T follicular helper cell (primary cell): ENCODE measurements around the gene CKMT2.
A peak's percentile ranks its signal among the peaks of the same experiment; 100 is the strongest.
"Not testable (repeated sequence)": the region's sequence is repeated elsewhere in the genome, so short reads cannot be mapped to it uniquely, and the experiment has no call there.

ENCODE experiments used
- DNase-seq: peaks from one replicate; pipeline ENCODE4 v3.0.0-alpha.2; 2020; ENCODE audit warnings: low read depth

CKMT2 gene

DNA sequence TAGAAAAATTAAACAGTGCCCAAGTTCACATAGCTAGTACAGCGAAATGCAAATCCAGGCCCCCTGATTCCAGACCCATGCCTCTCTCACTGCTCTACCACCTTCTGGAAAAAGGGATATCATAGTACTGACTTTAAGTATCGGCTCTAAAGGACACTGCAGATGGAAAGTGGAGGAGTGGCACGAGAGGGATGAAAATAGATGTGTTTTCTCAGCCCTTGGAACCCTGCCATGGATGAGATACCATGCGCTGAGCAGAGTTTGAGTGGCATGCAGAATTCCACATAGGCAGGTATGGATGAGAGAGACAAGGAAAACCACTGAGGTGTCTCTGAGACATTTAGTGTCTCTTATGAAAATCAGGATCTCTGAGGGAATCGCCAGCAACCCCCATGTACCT lies 18.8 kb downstream of the CKMT2 start:
- no peak for DNase-seq

DNA sequence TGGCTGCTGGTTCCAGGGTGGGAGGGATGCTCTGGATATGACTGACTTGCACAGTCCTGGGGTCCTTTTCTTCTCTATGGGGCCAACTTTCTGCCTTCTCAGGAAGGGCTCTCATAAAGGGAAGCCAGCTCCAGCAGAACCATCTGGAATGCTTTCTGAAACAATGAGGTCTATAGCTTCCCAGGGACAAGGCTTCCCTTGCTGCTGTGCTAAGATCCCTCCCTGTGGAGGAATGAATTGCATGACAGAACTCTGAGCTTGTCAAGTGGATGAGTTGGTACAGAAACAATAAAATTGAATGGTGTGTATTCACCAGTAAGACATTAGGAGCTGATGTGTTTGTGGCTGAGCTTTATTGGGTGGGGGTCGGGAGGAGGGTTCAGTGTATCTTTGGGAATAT lies 19.8 kb downstream of the CKMT2 start:
- no peak for DNase-seq

DNA sequence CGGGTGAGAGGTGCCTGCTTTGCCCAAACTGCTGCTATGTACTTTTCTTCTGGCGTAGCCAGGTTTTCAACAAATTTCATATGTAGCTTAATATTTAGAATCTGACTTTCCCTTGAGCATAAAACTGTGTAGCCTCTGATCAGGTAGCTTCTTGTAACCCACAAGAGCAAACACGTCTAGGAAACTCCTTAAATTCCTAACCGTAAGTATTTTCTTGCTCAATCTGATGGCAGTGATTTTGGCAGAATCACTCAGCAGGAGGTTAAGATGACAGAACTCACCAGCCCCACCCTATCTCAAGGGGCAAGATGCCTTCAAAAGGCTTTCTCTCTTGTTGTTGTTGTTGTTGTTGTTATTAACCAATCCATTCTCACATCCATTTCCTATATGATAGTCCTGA lies 20.8 kb downstream of the CKMT2 start:
- DNase-seq, result no peak

DNA sequence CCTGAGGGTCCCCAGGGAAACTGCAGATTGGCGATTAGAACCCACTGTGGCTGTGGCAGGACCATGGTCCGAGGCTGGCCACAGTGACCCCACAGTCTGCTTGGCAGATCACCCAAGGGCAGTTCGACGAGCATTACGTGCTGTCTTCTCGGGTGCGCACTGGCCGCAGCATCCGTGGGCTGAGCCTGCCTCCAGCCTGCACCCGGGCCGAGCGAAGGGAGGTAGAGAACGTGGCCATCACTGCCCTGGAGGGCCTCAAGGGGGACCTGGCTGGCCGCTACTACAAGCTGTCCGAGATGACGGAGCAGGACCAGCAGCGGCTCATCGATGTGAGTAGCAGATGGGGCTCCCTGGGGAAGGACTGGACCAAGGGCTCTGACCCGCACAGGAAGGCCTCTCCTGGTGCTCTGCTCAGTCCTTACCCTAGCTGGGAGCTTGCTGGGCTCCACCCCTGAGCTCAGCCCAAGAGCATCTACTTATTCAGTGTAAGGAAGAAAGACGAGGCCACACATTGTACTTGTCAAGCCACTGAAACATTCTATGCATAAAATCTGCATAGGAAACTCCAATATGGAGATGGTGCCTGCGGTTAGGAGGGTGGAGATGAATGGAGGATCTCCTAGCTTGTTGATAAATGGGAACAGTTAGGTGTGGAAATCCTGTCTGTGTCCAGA lies 21.9 kb downstream of the CKMT2 start:
- no peak for DNase-seq

DNA sequence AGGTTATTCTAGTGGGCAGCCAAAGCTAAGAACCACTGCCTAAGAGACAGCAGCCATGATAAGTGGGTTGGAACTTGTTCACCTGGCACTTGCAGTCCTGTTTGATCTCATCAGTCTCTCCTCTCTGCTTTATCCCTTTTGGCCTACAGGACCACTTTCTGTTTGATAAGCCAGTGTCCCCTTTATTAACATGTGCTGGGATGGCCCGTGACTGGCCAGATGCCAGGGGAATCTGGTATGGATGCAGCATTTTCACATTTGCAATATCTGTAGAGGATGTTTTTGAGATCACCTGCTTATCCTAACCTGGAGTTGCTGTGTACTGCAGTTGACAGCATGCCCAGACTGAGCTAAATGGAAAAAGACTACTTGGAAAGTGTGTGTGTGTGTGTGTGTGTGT lies 23.6 kb downstream of the CKMT2 start:
- DNase-seq, result no peak

DNA sequence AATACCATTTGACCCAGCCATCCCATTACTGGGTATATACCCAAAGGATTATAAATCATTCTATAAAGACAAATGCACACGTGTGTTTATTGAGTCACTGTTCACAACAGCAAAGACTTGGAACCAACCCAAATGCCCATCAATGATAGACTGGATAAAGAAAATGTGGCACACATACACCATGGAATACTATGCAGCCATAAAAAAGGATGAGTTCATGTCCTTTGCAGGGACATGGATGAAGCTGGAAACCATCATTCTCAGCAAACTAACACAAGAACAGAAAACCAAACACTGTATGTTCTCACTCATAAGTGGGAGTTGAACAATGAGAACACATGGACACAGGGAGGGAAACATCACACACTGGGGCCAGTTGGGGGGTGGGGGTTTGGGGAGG lies 29.7 kb downstream of the CKMT2 start:
- DNase-seq, result not testable (repeated sequence)

DNA sequence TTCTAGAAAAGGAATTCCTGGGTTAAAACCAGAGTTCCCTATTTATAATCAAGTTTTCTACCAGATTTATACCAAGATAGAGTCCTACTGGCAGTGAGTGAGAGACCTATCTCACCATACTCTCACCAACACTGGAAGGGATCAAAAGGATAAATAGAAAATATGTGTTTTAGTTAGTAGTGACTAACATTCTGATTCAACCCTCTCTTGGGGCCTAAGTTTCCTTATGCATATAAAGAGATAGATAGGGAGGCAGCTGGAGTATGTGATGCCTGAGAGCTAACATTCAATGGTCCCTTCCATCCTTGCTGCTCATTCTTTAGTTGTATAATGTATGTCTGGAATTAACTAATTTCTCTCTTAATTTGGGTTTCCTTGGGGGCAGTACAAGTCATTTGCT lies 32.0 kb downstream of the CKMT2 start:
- no peak for DNase-seq

DNA sequence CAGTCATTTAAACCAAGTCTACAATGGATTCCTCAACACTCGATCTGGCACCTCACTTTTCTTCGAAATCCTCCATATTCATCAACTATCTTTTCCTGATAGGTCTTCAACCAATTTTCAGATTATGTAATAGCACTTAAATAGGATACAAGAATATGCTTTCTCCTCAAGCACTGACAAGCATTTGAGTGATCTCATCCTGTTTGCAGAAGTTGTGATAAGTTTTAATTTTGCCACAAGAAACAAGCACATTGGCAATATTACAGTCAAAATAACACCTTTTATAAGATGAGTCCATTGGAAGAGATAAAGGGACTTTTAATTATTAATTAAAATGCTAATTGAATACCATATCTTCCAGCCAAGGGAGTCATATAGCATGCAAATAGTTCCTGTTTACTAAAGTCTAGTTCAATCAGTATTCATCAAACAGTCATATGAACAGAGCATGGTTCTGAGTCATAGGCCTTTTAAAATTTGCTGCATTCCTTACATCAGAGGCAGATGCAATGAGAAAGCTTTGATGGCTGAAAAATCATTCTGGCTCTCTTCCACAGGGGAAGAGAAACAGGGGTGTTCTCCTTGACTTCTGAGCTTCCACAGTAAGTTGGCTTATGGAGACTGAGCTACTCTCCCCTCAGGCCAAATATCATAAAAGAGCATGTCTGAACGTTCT lies 35.5 kb downstream of the CKMT2 start:
- no peak for DNase-seq

DNA sequence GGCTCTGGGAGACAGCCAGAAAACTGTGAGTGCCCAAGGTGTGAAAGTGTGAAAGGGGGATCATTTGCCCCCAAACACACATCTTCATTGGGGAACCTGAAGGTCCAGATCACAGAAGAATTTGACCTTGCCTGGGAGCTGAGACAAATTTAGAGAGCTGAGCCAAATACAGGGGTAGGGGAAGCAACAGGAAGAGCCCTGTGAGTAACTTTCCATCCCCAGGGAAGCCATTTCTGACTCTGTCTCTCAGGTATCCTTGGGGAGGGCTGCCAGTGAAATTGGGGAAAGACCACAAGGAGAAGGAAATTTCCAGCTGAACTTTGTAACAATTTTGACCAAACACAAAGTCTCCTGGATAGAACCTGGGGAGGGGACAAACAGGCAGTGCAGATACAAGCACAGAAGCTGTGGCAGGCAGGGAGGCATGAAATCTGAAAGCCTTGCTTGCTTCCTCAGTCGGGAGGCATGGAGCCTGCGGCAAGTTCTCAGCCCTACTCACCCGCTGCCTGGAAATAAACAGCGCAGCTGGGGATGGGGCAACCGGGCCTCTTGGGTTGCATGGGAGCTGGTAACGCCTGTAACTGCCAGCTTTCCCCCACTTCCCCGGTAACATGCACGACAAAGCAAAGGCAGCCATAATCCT lies 36.8 kb downstream of the CKMT2 start:
- DNase-seq, result no peak

DNA sequence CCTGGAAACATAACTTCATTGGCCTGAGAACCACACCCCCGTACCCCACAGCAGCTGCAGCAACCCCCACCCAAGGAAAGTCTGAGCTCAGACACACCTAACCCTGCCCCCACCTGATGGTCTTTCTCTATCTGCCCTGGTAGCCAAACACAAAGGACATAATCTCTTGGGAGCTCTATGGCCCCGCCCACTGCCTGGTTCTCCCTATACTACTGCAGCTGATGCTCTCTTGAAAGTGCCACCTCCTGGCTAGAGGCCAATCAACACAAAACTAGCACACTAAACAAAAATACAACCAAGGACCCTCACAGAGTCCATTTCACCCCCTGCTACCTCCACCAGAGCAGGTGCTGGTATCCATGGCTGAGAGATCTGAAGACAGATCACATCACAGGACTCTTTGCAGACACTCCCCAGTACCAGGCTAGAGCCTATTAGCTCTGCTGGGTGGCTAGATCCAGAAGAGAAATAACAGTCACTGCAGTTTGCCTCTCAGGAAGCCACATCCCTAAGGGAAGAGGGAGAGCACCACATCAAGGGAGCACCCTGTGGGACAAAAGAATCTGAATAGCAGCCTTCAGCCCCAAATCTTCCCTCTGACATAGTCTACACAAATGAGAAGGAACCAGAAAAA lies 37.4 kb downstream of the CKMT2 start:
- DNase-seq, result not testable (repeated sequence)

DNA sequence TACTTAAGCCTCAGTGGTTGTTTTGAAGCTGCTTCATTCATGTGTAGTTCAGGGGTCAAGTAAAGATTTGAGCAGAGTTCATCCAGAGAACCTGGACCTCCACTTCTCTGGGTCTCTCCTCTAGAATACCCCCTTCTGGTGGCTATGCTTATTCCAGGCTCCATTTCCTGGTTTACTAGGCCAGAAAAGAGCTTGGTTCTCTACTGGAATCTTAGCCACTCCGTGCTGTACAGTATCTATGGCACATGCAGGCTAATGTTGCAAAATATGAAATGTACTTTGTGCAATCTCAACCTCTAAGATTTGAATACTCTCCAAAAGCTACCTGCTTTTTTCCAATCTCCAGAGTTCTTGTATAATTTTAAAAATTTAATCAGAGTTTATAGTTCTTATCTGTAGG lies 50.9 kb downstream of the CKMT2 start:
- DNase-seq, result no peak

DNA sequence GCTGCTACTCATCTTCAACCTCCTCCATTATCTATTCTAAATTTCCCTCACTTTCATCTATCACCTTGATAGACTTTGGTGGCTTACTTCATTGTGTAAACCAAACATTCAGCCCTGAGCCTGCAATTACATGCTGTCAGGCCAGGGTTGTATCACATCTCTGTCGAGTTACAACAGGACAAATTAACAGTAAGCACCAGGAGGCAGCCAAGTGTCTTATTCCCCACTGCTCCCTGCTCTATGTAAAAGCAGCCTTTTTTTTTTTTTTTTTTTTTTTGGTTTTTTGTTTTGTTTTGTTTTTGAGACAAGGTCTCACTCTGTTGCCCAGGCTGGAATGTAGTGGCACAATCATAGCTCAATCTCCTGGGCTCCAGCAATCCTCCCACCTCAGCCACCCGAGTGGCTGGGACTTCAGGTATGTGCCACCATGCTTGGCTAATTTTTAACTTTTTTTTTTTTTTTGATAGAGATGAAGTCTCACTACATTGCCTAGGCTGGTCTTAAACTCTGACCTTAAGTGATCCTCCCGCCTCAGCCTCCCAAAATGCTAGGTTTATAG lies 53.0 kb downstream of the CKMT2 start:
- DNase-seq, result no peak

DNA sequence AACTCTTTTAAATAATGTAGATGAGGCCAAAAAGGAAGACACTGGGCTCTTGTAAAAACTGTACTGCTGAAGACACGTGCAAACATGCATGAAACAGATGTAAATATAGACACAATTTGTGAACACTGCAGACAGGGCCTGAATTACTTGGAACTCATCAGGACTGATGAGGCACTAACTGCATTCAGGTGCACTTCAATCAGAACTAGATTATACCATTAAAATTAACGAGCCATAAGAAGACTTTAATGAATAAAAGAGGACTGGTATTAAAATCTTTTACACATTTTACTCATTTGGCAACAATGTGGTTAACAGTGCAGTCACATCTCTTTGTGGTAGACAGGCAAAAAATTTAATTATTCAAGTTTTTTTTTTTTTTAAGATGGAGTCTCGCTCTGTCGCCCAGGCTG lies 54.9 kb downstream of the CKMT2 start:
- no peak for DNase-seq

DNA sequence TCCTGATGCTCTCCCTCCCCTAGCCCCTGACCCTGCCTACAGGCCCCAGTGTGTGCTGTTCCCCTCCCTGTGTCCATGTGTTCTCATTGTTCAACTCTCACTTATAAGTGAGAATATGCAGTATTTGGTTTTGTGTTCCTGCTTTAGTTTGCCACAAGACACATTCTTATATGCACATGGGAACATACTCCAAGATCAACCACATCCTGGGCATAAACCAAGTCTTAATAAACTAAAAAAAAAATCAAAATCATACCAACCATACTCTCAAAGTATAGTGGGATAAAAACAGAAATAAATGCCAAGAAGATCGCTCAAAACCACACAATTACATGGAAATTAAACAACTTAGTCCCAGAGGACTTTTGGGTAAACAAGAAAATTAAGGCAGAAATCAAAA lies 57.0 kb downstream of the CKMT2 start:
- no peak for DNase-seq

DNA sequence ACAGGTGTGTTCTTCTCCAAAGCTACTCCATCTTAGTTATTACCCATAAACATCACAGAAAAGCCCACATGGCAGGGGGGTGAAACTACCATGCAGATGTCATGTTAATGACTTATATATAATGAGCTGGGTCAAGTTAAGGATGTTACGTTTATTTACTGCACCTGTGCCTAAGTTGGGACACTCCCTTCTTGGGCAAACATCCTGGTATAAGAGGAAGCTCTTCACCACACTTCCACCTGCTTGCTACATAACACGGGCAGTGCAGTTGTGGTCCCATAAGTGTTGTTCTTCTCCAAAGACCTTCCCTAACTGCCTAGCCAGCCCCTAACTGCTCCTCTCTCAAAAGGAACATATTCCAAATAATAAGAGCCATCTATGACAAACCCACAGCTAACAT lies 59.0 kb downstream of the CKMT2 start:
- no peak for DNase-seq

DNA sequence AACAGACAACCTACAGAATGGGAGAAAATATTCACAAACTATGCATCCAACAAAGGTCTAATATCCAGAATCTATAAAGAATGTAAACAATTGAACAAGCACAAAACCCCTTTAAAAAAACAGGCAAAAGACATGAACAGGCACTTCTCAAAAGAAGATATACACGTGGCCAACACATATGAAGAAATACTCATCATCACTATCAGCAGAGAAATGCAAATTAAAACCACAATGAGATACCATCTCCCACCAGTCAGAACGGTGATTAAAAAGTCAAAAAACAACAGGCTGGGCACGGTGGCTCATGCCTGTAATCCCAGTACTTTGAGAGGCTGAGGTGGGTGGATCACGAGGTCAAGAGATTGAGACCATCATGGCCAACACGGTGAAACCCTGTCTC lies 60.9 kb downstream of the CKMT2 start:
- DNase-seq, result not testable (repeated sequence)

DNA sequence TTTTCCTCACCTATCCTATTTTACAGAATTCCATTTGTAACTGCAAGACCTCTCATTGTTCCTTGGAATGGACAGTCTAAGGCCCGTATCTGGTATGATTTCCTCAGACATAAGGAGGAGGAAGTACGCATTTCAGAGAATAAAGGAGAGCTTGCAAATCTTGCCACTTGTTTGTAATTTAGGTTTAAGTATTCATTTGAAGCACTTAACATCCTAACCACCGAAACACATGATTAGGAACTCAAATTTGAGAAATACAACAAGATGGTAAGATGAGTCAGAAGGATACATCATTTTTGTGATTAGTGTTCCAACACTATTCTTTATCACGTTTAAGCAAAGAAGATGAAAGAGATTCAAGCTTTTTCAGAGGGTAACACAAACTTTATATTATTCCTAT lies 64.4 kb downstream of the CKMT2 start:
- no peak for DNase-seq

DNA sequence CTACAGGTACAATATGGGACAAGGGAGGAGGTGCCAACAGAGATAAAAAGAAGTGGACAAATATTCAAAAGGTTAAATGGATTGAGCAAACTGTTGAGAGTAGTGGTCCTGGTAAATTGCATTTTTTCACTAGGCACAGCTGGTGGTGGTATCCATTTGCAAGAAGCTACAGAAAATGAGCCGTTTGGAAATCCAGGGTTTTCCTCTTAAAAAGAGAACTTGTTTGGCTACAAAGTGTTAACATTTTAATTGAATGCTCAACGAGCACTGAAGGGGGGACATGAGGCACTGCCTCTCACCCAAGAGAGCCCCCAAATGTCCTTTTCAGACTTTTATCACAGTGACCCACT lies 67.8 kb downstream of the CKMT2 start:
- no peak for DNase-seq

DNA sequence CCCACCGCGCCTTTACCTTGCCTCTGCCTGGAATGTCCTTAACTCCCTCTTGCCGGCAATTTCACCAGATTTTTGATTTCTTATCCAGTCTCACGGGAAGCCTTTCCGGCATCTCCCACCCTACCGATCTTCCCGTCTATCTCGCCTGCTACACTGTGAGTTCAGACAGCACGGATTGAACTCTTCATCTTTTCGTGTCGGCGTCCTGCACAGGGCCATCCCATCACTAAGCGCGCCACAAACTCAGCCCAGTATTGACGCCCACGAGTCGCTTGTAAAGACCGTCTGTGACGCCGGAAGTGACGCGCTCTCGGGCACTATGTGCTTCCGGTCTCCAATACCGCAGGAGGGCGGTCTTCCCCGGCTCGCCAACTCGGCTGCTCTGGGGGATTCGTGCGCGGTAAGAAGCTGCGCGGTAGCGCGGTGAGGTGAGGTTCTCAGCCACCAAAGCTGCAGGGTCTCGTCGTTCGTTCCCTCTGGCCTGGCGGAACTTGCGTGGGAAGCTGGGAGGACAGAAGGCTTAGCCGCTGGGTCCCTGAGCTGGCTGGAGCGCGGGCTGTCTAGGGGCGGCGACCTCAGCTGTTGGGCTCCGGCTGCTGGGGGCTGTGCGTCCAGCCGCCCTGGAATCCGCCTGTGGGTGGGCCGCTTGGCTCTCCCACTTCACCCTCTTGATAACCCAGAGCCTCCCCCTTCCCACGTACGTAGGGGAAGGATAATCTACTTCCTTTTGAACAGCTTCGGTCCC lies 68.3 kb downstream of the CKMT2 start, which contains the start of gene ZCCHC9:
TSS of gene ZCCHC9 (plus strand) at position 317 of the 745 bp plus-strand sequence. CDS start 3,171 bp downstream, outside the sequence.
- DNase-seq, result peak; percentile 88

DNA sequence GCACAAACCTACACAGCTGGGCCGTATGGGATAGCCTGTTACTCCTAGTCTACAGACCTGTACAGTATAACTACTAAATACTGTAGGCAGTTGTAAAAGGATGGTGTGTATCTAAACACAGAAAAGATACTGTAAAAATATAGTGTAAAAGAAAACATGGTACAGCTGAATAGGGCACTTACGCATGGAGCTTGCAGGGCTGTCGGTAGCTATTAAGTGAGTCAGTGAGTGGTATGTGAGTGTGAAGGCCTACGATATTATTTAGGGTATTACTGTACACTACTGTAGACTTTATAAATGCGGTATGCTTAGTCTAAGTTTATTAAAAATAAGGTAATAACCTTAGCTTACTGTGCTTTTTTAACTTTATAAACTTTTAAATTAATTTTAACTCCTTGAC lies 69.5 kb downstream of the CKMT2 start:
- no peak for DNase-seq

DNA sequence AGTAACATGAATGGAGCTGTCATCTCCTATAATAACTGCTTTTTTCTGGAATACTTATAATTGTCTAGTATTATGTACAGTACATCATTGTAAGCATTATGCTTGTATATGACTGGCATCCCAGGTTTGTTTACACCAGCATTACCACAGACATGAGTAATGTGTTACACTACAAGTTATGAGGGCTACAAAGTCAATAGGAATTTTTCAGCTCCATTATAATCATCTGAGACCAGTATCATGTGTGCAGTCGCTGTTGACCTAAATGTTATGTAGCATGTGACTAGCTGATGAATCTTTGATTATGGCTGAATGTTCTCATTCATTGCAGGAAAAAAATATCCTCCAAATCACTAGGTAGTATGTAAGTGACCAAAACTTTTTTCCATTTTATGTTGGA lies 70.4 kb downstream of the CKMT2 start:
- DNase-seq, result no peak

DNA sequence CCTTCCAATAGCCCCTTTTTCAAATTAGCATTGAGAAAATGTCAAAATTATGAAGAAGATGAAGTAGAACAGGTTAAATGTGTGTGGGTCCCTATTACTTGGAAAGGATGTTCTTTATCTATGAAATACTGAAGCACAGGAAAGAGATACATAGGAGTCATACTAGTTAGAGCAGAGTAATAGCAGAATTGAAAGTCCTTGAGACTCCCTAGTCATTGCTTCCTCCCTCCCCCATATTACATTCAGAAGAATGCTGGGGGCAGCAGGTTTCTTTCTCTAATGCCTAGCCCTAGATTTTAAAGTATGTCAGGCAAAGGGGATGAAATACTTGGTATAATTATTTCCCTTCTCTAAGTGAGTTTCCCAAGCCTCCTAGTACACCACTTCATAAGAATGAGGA lies 72.7 kb downstream of the CKMT2 start:
- no peak for DNase-seq
